HG02973 (cell line): ENCODE results near the gene TRIM71.
"Not testable (repeated sequence)": the region's sequence is repeated elsewhere in the genome, so short reads cannot be mapped to it uniquely, and the experiment has no call there.

ENCODE experiments used
- ATAC-seq: cut with Tn5 transposase; IDR thresholded peaks from one replicate; pipeline ENCODE4 v1.9.1; 2021; ENCODE audit warnings: moderate library complexity; ENCODE audit not compliant: unreplicated experiment

Gene TRIM71

GRCh38 chr3:32922078-32922477 is 104.3 kb downstream of the TRIM71 start:
- ATAC-seq = no peak

- no peak for ATAC-seq
Observed at GRCh38 chr3:32930161-32930560, 112.4 kb downstream of the TRIM71 start.

DNA sequence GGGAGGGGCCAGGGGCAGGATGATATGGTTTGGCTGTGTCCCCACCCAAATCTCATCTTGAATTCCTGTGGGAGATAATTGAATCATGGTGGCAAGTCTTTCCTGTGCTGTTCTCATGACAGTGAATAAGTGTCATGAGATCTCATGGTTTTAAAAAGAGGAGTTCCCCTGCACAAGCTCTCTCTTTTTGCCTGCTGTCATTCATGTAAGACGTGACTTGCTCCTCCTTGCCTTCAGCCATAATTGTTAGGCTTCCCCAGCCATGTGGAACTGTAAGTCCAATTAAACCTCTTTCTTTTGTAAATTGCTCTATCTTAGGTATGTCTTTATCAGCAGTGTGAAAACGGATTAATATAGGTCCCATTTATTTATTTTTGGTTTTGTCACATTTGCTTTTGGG is 113.5 kb downstream of the TRIM71 start:
- not testable (repeated sequence) for ATAC-seq

- ATAC-seq = no peak
Observed at GRCh38 chr3:32934150-32934742, 116.4 kb downstream of the TRIM71 start.

DNA sequence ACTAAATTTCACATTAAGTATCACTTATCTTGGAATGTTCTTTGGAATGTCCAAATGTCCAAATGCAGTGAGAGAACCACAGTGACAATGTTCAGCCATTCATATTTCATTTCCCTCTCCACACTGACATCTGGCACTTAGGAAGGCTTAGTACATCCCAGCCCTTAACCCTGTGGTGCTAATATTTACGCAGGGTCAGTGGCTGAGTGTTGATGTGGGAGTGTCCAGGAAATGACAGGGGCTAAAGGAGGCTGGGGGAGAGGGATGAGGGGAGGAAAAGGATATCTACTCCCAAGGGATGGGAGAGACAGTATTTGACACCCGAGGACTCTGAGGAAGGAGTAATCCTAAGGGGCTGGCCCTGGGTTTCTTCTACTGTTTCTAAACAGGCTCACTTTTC is 119.5 kb downstream of the TRIM71 start:
- no peak for ATAC-seq

DNA sequence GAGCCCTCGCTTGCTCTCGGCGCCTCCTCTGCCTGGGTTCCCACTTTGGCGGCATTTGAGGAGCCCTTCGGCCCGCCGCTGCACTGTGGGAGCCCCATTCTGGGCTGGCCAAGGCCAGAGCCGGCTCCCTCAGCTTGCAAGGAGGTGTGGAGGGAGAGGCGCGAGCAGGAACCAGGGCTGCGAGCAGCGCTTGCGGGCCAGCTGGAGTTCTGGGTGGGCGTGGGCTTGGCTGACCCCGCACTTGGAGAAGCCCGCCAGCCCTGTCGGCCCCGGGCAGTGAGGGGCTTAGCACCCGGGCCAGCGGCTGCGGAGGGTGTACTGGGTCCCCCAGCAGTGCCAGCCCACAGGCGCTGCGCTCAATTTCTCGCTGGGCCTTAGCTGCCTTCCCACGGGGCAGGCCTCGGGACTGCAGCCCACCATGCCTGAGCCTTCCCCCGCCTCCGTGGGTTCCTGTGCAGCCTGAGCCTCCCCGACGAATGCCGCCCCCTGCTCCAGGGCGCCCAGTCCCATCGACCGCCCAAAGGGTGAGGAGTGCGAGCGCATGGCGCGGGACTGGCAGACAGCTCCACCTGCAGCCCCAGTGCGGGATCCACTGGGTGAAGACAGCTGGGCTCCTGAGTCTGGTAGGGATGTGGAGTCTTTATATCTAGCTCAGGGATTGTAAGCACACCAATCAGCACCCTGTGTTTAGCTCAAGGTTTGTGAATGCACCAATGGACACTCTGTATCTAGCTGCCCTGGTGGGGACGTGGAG is 121.9 kb downstream of the TRIM71 start:
- ATAC-seq = not testable (repeated sequence)

DNA sequence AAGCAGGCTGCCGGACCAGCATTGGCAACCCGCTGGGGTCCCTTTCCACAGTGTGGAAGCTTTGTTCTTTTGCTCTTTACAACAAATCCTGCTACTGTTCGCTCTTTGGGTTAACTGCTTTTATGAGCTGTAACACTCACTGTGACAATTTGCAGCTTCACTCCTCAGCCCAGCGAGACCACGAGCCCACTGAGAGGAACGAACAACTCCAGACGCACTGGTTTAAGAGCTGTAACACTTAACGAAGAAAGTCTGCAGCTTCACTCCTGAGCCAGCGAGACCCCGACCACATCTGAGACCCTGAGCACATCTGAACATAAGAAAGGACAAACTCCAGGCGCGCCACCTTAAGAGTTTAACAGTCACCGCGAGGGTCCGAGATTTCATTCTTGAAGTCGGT is 122.9 kb downstream of the TRIM71 start:
- no peak for ATAC-seq

GRCh38 chr3:32945136-32945535 is 127.3 kb downstream of the TRIM71 start:
- ATAC-seq = no peak

DNA sequence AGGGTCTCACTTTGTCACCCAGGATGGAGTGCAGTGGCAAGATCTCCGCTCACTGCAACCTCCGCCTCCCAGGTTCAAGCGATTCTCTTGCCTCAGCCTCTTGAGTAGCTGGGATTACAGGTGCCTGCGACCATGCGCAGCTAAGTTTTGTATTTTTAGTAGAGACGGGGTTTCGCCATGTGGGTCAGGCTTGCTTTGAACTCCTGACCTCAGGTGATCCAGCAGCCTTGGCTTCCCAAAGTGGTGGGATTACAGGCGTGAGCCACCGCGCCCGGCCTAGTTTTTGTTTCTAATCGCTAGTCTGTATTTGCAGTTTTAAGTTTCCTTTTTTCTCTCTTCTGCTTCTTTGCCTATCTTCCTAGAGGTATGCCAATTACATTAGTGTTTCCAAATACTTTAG is 127.8 kb downstream of the TRIM71 start:
- ATAC-seq = not testable (repeated sequence)

DNA sequence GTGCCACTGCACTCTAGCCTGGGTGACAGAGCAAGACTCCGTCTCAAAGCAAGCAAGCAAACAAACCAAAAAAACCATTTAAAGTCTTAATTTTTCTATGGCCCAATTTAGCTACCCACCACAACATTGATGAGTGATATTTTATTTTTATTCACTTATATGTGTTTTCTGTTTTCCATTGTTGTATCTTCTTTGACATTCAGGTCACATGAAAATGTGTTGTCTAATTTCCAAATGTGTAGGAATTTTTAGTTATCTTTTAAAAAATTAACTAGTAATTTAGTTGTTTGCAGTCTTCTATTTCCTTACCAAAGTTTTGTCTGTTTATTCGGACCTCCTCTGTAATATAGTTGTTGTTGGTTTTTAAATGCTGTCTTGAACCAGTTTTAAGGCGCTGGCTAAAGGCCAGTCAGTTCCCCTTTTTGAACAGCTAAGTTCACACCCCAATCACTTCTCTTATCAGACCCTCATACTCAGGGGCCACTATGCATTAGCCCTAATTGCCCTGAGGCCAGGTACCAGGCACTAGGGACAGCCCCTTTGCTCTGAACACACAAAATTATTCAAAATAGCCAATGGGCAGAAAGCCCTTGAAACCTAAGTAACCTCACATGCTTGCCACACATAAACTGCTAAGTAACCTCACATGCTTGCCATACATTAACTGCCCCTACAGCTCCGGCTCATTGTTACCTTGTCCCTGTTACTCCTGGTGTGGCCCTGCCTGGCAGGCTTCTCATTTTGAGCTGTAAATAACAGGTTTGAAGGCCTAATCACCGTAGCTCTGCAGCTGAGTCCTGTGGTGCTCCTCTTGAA is 129.4 kb downstream of the TRIM71 start:
- ATAC-seq = no peak
